Left lobe of liver (tissue), 2 donors: ENCODE results near the gene SLC12A4. TPM values are rescaled to one million over a fixed set of nuclear protein-coding genes. Genes with fewer than 3 reads are reported as not detected.
"Not testable (repeated sequence)": the region's sequence is repeated elsewhere in the genome, so short reads cannot be mapped to it uniquely, and the experiment has no call there.

Experiments
- ATAC-seq: fragments of 200-7000 bp; cut with Tn5 transposase; one replicate; pipeline ENCODE4 v1.9.1; 2020; ENCODE audit warnings: mild to moderate bottlenecking, moderate library complexity
- DNase-seq: peaks from one replicate; pipeline ENCODE4 v3.0.0-alpha.2; 2020; ENCODE audit warnings: low spot score
- total RNA-seq: library from RNA; stranded (reverse); gene quantifications from one replicate; pipeline ENCODE4 v1.2.1, GENCODE V29; 2021
- donor health status: DM: no; HTN: no; CAD: no; lungs with moderate emphysema.
- donor health status: DM: no; HTN: yes; CAD: no.

The SLC12A4 gene
- total RNA-seq, 1 donor from 2014 or later = 20.1 TPM

DNA sequence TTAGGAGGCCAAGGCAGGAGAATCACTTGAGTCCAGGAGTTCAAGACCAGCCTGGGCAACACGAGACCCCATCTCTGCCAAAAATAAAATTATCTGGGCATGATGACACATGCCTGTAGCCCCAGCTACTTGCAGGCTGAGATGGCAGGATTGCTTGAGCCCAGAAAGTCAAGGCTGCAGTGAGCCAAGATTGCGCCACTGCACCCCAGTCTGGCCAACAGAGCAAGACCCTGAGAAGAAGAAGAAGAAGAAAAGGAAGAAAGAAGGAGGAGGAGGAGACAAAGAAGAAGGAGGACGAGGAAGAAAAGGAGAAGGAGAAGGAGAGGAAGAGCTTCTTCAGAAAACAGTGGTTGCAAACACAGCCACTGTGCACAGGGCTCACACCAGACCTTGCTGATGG lies 20.2 kb upstream of the SLC12A4 start:
- DNase-seq (no peak), ATAC-seq (no peak)

GRCh38 chr16:67987460-67988160 lies 19.2 kb upstream of the SLC12A4 start:
- ATAC-seq = peak; percentile 55
- DNase-seq = no peak

DNA sequence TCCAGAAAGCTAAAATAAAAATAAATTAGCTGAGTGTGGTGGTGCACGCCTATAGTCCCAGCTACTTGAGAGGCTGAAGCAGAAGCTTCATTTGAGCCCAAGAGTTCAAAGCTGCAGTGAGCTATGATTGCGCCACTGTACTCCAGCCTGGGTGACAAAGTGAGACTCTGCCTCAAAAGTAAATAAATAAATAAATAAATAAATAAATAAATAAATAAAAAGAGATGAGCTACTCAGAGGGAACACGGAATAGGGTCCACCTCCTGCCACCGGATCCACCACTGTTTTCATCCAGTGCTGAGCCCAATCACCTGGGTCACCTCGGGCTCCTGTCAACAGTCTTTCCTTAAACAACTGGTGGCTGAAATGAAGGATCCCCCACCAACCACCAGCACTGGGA lies 18.5 kb upstream of the SLC12A4 start:
- ATAC-seq = no peak

DNA sequence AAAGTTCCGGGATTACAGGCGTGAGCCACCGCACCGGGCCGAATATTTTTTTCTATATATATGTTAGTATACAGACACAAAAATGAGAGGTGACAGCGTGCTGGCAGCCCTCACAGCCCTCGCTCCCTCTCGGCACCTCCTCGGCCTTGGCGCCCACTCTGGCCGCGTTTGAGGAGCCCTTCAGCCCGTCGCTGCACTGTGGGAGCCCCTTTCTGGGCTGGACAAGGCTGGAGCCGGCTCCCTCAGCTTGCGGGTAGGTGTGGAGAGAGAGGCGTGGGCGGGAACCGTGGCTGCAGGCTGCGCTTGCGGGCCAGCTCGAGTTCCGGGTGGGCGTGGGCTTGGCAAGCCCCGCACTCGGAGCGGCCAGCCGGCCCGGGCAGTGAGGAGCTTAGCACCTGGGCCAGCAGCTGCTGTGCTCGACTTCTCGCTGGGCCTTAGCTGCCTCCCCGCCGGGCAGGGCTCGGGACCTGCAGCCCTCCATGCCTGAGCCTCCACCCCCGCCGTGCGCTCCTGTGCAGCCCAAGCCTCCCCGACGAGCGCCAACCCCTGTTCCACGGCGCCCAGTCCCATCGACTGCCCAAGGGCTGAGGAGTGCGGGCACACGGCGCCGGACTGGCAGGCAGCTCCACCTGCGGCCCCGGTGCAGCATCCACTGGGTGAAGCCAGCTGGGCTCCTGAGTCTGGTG lies 13.7 kb upstream of the SLC12A4 start:
- DNase-seq = no peak
- no peak for ATAC-seq

More for the DNA sequence above, 18.5 kb upstream of the SLC12A4 start:
- DNase-seq = no peak

GRCh38 chr16:67979955-67980678 lies 11.7 kb upstream of the SLC12A4 start, which contains the start of gene DPEP3:
DPEP3 (minus strand) TSS chr16:67980499; CDS start chr16:67980380, 119 bp downstream.
- no peak for ATAC-seq

DNA sequence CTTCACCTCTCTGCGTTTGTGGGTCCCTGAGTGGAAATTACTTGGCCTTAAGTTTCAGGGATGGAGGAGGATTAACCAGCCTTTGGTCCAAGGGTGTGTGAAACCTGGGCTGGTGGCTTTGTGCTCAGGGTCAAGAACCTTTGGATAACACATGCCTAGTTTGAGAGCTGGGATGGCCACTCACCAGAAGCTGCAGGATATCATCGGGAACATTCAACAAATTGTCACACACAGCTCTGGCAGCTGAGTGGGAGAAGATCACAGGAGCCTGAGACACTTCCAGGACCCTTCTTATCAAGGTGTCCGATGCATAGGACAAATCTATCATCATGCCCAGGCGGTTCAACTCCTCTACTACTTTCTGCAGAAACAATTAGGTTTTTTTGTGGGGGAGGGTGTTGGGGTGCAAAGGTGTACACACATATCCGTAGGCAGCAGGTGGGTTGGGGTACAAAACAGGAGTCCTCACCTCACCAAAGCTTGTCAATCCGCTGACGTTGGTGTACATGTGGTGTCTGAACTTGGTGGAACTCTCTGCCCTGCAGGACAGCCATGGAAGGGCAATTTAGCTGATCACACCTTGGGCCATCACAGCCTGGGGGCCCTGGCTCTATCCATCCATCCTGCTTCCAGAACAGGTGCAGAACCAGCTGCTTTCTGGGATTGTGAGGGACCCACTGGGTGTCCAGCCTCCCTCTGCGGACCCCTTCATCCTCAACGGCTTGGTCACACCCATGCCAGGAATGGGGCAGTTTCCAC lies 9.2 kb upstream of the SLC12A4 start:
- DNase-seq = no peak
- ATAC-seq = no peak

More at GRCh38 chr16:67979955-67980678, 11.7 kb upstream of the SLC12A4 start, which contains the start of gene DPEP3:
- DNase-seq = no peak

- ATAC-seq (no peak), DNase-seq (no peak)
These were observed 8.6 kb upstream of the SLC12A4 start for GRCh38 chr16:67977005-67977404.

DNA sequence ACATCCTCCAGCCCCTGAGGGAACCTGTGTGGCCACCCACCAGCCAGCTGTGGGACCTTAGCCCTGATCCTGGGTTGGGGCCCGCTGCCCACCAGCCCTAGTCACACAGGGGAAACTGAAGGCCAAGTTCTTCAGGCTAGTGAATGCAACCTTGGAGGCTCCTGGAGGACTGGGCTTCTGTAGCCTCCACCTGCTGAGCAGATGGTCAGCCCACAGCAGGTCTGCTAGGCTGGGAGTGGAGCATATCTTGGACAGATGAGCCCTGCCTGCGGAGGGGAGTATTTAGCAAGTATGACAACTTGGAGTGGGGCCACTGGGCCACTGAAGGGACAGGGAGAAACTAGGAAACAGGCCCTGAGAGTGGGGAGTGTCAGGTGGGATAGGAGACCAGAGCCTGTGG lies 7.8 kb upstream of the SLC12A4 start:
- DNase-seq (no peak), ATAC-seq (no peak)

GRCh38 chr16:67975321-67976105 lies 7.1 kb upstream of the SLC12A4 start:
- DNase-seq = no peak

DNA sequence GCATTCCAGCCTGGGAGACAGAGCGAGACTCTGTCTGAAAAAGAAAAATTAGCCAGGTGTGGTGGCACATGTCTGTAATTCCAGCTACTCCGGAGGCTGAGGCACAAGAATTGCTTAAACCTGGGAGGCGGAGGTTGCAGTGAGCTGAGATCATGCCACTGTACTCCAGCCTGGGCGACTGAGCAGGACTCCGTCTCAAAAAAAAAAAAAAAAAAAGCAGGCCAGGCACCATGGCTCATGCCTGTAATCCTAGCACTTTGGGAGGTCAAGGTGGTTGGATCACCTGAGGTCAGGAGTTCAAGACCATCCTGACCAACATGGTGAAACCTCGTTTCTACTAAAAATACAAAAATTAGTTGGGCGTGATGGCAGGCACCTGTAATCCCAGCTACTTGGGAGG lies 3.8 kb upstream of the SLC12A4 start:
- DNase-seq, ATAC-seq: not testable (repeated sequence)

More at GRCh38 chr16:67975321-67976105, 7.1 kb upstream of the SLC12A4 start:
- no peak for ATAC-seq

GRCh38 chr16:67971111-67971510 lies 2.7 kb upstream of the SLC12A4 start:
- ATAC-seq (no peak), DNase-seq (no peak)

DNA sequence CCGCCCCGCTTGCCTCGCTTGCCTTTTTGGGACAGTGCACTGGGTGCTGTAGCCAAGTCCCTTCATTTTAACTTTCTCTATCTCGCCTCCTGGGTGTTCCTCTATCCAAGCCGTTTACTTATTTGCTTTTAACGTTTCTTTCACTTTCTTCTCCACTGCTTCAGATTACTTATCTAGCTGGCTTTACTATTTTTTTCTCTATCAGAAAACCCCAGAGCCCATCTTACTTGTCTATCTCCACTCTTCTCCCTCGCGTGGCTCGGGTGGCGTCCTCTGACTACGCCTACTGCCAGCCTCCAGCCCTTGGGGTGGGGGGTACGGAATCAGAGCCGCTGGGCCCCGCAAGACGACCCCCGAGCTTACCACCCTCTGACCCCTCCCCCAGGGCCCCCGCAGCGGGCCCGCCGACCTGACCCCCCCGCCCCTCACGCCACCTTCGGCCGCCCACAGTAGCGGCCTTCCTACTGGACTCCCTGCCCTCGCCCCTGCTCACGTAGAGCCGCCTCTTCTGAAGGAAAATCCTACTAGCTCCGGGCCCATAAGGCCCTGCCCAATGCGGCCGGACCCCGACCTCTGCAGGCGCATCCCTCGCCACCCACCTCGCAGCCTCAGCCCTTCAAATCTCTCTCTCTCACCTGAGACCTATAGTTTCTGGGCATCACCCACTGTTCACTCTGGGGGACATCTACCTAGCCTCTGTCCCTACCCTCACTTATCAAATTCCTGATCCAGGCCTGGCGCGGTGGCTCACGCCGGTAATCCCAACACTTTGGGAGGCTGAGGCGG lies 1.0 kb upstream of the SLC12A4 start:
- DNase-seq = no peak
- ATAC-seq = peak; percentile 25

- DNase-seq (no peak), ATAC-seq (peak; percentile 47)
These were observed 458 bp downstream of the SLC12A4 start for GRCh38 chr16:67967958-67968399.

DNA sequence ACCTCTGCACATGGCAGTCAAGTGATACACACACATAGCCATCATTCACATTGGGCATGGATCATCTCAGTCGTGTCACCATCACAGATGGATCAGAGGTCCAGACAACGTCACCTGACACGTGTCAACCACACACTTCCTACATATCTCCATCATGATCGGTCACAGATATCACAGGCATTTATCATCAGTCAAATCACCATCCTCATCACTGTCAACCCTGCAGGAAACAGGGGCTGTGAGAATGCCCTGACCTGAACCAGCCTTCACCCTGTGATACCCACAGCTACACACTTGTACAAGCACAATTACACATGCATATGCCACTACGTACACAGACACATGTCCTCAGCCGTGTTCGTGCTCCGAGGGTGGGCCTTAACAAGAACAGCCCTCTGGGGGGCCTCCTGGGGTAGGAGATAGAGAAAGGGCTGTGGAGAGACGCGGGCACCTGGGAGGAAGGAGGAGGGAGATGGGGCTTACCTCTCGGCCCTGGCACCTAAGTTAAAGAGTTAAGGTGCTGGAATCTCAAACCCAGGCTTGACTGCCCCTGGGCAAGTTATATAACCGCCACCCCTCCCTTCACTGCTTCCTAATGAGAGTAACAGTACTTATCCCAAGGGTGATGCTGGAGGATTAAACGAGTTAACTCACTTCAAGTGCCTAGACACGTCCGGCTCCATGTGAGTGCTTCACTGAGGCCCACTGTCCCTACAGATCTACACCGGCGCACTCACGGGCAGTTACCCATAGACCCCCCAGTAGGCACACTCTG lies 1.1 kb downstream of the SLC12A4 start:
- DNase-seq = no peak
- ATAC-seq = no peak

GRCh38 chr16:67966549-67967182 lies 1.8 kb downstream of the SLC12A4 start:
- ATAC-seq = no peak
- DNase-seq = no peak

- ATAC-seq (no peak), DNase-seq (no peak)
These were observed 2.5 kb downstream of the SLC12A4 start for GRCh38 chr16:67965668-67966548.
